GM21717 (cell line): ENCODE results near the gene PPM1M.

Experiments
- ATAC-seq: cut with Tn5 transposase; IDR thresholded peaks from one replicate; pipeline ENCODE4 v1.9.1; 2021; ENCODE audit warnings: mild to moderate bottlenecking, moderate library complexity; ENCODE audit not compliant: unreplicated experiment

PPM1M gene

GRCh38 chr3:52293491-52294319 is 48.1 kb downstream of the PPM1M start:
- ATAC-seq = no peak

GRCh38 chr3:52294320-52295150 is 49.0 kb downstream of the PPM1M start:
- no peak for ATAC-seq

GRCh38 chr3:52295671-52296208 is 50.2 kb downstream of the PPM1M start:
- ATAC-seq = no peak

- ATAC-seq = no peak
Measured at GRCh38 chr3:52297242-52298148, 51.9 kb downstream of the PPM1M start.

GRCh38 chr3:52298149-52299098 is 52.9 kb downstream of the PPM1M start:
- no peak for ATAC-seq

GRCh38 chr3:52299247-52299878 is 53.8 kb downstream of the PPM1M start:
- ATAC-seq = no peak
